ENCODE results near the gene SEMA3D. TPM values are rescaled to one million over a fixed set of nuclear protein-coding genes. Genes with fewer than 3 reads are reported as not detected.

Gene SEMA3D
- total RNA-seq, 3 donors from 2014 or later = 3.5 to 7.5 (median 7.0) TPM

DNA sequence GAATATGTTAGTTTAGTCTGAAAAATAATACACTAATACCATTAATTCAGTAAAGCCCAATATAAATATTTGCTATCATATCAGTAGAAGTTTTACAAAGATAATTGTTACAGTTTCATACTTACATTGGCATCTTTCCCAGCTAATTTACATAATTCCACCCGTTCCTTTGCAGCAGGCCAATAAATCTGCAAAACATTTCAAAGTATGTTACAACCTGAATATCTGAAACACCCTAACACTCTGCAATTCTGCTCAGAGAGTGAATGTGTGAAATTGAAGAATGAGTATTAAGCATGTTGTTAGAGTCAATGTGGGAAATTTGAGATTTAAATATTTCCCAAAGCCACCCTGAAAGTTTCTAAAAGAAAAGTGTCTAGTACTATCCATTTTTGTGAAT is 105.5 kb downstream of the SEMA3D start:
- Histone ChIP-seq H3K36me3 (no peaks in the 10 kb centered on the region), H3K27me3 (no peaks in the 10 kb centered on the region), H3K9me3 (no peaks in the 10 kb centered on the region), H3K4me1 (no peaks in the 10 kb centered on the region), H3K4me3 (no peak overlapping the region), H3K27ac (no peak overlapping the region)
- no peak for DNase-seq (ENCODE audit: low spot score in 2 of 2)
- intact Hi-C loops (cut with DNase I; ENCODE audit: low total_unique reads) = no loop called here
- TF ChIP-seq, protein P1, sequence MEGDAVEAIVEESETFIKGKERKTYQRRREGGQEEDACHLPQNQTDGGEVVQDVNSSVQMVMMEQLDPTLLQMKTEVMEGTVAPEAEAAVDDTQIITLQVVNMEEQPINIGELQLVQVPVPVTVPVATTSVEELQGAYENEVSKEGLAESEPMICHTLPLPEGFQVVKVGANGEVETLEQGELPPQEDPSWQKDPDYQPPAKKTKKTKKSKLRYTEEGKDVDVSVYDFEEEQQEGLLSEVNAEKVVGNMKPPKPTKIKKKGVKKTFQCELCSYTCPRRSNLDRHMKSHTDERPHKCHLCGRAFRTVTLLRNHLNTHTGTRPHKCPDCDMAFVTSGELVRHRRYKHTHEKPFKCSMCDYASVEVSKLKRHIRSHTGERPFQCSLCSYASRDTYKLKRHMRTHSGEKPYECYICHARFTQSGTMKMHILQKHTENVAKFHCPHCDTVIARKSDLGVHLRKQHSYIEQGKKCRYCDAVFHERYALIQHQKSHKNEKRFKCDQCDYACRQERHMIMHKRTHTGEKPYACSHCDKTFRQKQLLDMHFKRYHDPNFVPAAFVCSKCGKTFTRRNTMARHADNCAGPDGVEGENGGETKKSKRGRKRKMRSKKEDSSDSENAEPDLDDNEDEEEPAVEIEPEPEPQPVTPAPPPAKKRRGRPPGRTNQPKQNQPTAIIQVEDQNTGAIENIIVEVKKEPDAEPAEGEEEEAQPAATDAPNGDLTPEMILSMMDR (IDR thresholded peaks at IDR 0.05) = no peak
- no peak for TF ChIP-seq POLR2A (IDR thresholded peaks at IDR 0.05)
- no peak for TF ChIP-seq POLR2AphosphoS5 (IDR thresholded peaks at IDR 0.05)

GRCh38 chr7:85079434-85079833 is 107.4 kb downstream of the SEMA3D start:
- no peaks in the 10 kb centered on the region for H3K4me1 ChIP-seq
- TF ChIP-seq, protein P1 (IDR thresholded peaks at IDR 0.05) = no peak
- TF ChIP-seq POLR2A (IDR thresholded peaks at IDR 0.05) = no peak
- H3K27ac ChIP-seq = no peak overlapping the region
- H3K27me3 ChIP-seq = no peaks in the 10 kb centered on the region
- H3K36me3 ChIP-seq = no peaks in the 10 kb centered on the region
- no peaks in the 10 kb centered on the region for H3K9me3 ChIP-seq
- intact Hi-C loops (cut with DNase I; ENCODE audit: low total_unique reads) = no loop called here
- DNase-seq (ENCODE audit: low spot score in 2 of 2) = no peak
- H3K4me3 ChIP-seq = no peak overlapping the region

DNA sequence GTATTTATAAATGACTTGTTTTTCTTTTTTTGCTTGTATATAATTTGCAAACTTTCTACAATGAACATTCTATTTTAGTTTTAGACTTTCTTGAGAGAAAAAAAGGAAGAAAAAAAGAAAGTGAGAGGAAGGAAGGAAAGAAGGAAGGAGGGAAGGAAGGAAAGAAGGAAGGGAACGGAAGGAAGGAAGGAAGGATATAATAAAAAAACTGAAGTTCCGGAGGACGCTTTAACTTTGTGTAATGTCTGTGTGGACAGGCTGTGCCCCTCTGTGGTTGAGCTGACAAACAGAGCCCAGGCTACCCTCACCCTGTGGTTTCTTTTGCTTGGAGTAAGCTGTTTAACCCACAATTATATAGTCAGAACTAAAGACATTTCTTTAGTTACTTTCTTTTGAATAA is 108.7 kb downstream of the SEMA3D start:
- H3K9me3 ChIP-seq = no peaks in the 10 kb centered on the region
- no peaks in the 10 kb centered on the region for H3K27me3 ChIP-seq
- H3K4me3 ChIP-seq = no peak overlapping the region
- no peaks in the 10 kb centered on the region for H3K36me3 ChIP-seq
- intact Hi-C loops (cut with DNase I; ENCODE audit: low total_unique reads) = no loop called here
- no peak for TF ChIP-seq POLR2AphosphoS5 (IDR thresholded peaks at IDR 0.05)
- no peak for TF ChIP-seq POLR2A (IDR thresholded peaks at IDR 0.05)
- TF ChIP-seq, protein P1 (IDR thresholded peaks at IDR 0.05) = no peak
- H3K4me1 ChIP-seq = no peaks in the 10 kb centered on the region
- DNase-seq (ENCODE audit: low spot score in 2 of 2) = no peak
- H3K27ac ChIP-seq = no peak overlapping the region

DNA sequence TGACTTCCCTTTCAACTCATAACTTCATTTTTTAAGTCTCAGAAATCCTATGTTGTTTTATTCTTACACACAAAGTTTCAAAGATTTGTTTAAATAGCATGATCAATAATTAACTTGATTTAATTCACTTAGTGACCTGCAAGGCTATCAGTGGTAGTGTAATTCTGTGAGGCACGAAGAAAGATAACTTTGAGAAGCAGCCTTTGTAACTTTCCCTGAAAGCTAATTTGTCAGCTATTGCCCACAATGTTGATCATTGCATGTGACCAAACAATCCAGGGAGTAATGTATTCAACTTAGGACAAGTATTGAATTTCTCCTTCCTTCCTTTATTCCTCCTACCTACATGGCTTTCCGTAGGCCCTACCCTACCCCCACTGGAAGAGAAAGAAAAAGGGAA is 111.0 kb downstream of the SEMA3D start:
- no peaks in the 10 kb centered on the region for H3K4me1 ChIP-seq
- TF ChIP-seq POLR2AphosphoS5 (IDR thresholded peaks at IDR 0.05) (no peak), POLR2A (IDR thresholded peaks at IDR 0.05) (no peak)
- TF ChIP-seq, protein P1 (IDR thresholded peaks at IDR 0.05) = no peak
- intact Hi-C loops (cut with DNase I; ENCODE audit: low total_unique reads) = no loop called here
- no peak overlapping the region for H3K4me3 ChIP-seq
- DNase-seq (ENCODE audit: low spot score in 2 of 2) = no peak
- no peak overlapping the region for H3K27ac ChIP-seq
- no peaks in the 10 kb centered on the region for H3K9me3 ChIP-seq
- no peaks in the 10 kb centered on the region for H3K27me3 ChIP-seq
- no peaks in the 10 kb centered on the region for H3K36me3 ChIP-seq

DNA sequence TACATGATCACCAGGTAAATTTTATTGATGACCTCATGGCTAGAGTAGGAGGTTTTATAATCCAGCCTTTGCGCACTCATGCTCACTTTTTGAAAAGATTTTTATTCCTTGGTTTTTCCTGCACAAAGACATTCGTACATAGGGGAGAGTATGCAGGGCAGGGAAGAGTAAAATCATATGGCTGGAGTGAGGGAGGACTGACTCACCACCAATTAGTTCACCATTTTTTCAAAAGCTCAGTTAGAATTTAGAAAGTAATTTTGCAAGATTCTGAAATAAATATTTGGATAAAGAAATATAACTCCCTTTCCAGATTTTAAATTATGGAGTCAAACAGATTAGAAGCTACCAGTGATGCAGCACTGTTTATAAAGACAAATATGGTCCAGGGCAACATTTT is 111.9 kb downstream of the SEMA3D start:
- DNase-seq (ENCODE audit: low spot score in 2 of 2) = no peak
- Histone ChIP-seq H3K36me3 (no peaks in the 10 kb centered on the region), H3K27me3 (no peaks in the 10 kb centered on the region), H3K27ac (no peak overlapping the region), H3K4me1 (no peaks in the 10 kb centered on the region), H3K9me3 (no peaks in the 10 kb centered on the region), H3K4me3 (no peak overlapping the region)
- TF ChIP-seq POLR2A (IDR thresholded peaks at IDR 0.05) (no peak), POLR2AphosphoS5 (IDR thresholded peaks at IDR 0.05) (no peak)
- TF ChIP-seq, protein P1 (IDR thresholded peaks at IDR 0.05) = no peak
- intact Hi-C loops (cut with DNase I; ENCODE audit: low total_unique reads) = no loop called here

All from breast epithelium (tissue), 4 donors.